HCT116 (cell line): ENCODE results near the gene SFTPB. TPM values are rescaled to one million over a fixed set of nuclear protein-coding genes. Genes with fewer than 3 reads are reported as not detected.

ENCODE experiments used
- ATAC-seq: fragments of 200-7000 bp; cut with Tn5 transposase; 2 replicates; pipeline ENCODE4 v1.9.1; 2020; ENCODE audit warnings: mild to moderate bottlenecking, moderate library complexity
- BruUV-seq: library from RNA; stranded (reverse); fragments of 400-500 nt; replicated peaks from 2 replicates; lab custom pipeline; 2021; lab: Mats Ljungman, UMichigan
- CTCF ChIA-PET: fragments of 300-600 bp; sonication (Branson Sonifier 250); formaldehyde crosslinking; loops from one replicate; lab custom pipeline; 2021; ENCODE audit warnings: antibody characterized with exemption; lab: Charles Lee
- POLR2A ChIA-PET: fragments of 300-600, 350-600 bp; sonication (Branson Sonifier 250); formaldehyde crosslinking; loops from one replicate; lab custom pipeline; 2021; ENCODE audit warnings: antibody characterized with exemption; lab: Charles Lee
- RAD21 ChIA-PET, 2 experiments: fragments of 300-600 bp; sonication (Branson Sonifier 250); formaldehyde crosslinking; loops; one replicate each; lab custom pipeline; 2023; ENCODE audit warnings: low total read pairs in 2 of 2; ENCODE audit not compliant: uncharacterized antibody in 2 of 2, unreplicated experiment in 2 of 2, low non-redundant PET in 1 of 2; lab: Charles Lee
- DNase-seq: peaks from one replicate; pipeline ENCODE4 v3.0.0-alpha.2; 2010; ENCODE audit warnings: low read depth, low spot score
- H2AFZ ChIP-seq: fragments of 200-600 bp; shearing (Covaris generic), sonication (generic); 2 replicates; pipeline ENCODE4 v1.6.1; 2017; ENCODE audit warnings: low read depth, mixed run types, mixed read lengths, antibody characterized with exemption, low read length; ENCODE audit not compliant: poor library complexity, severe bottlenecking
- H3K27ac ChIP-seq: 2 replicates; pipeline ENCODE4 v1.5.1; 2012; ENCODE audit warnings: low read depth, low read length
- H3K27me3 ChIP-seq: fragments of 200-600 bp; sonication (generic); 2 replicates; pipeline ENCODE4 v1.6.1; 2016; ENCODE audit warnings: mixed run types, low read length, mixed read lengths; ENCODE audit not compliant: insufficient read depth
- H3K36me3 ChIP-seq, 2 experiments: fragments of 200-500 bp in 1 of 2; fragments of 200-600 bp in 1 of 2; sonication (Bioruptor generic) in 1 of 2; sonication (generic) in 1 of 2; 2 replicates each; pipeline versions ENCODE4 v1.5.1 to v1.6.1; 2014 to 2016; ENCODE audit warnings: low read length in 2 of 2, inconsistent platforms in 1 of 2, mixed read lengths in 1 of 2, mixed run types in 1 of 2; ENCODE audit not compliant: insufficient read depth in 2 of 2, control insufficient read depth in 1 of 2
- H3K4me1 ChIP-seq, 2 experiments: fragments of 200-600 bp in 1 of 2; sonication (generic) in 1 of 2; 2 replicates each; pipeline versions ENCODE4 v1.5.1 to v1.6.1; 2012 to 2017; ENCODE audit warnings: low read length in 2 of 2, inconsistent platforms in 1 of 2, mild to moderate bottlenecking in 1 of 2, mixed read lengths in 1 of 2, mixed run types in 1 of 2, moderate library complexity in 1 of 2; ENCODE audit not compliant: insufficient read depth in 2 of 2, control insufficient read depth in 1 of 2
- H3K4me2 ChIP-seq: fragments of 200-600 bp; sonication (generic); 2 replicates; pipeline ENCODE4 v1.6.1; 2017; ENCODE audit warnings: mixed run types, low read length, mixed read lengths
- H3K4me3 ChIP-seq, 2 experiments: fragments of 200-600 bp in 1 of 2; sonication (generic) in 1 of 2; replicated peaks in 1 of 2; 2 replicates each; pipeline ENCODE4 v1.5.1; 2011 to 2016; ENCODE audit warnings: low read length in 2 of 2, control low read depth in 1 of 2, low read depth in 1 of 2, mild to moderate bottlenecking in 1 of 2, mixed read lengths in 1 of 2, mixed run types in 1 of 2
- H3K79me2 ChIP-seq: fragments of 200-600 bp; sonication (generic); 2 replicates; pipeline ENCODE4 v1.6.1; 2017; ENCODE audit warnings: mild to moderate bottlenecking, mixed run types, low read length, moderate library complexity, mixed read lengths; ENCODE audit not compliant: insufficient read depth
- H3K9ac ChIP-seq: fragments of 200-600 bp; sonication (generic); 2 replicates; pipeline ENCODE4 v1.6.1; 2016; ENCODE audit warnings: low read length, mixed read lengths
- H3K9me2 ChIP-seq: fragments of 200-600 bp; sonication (generic), shearing (Covaris generic); 2 replicates; pipeline ENCODE4 v1.6.1; 2017; ENCODE audit warnings: mixed run types, mild to moderate bottlenecking, moderate library complexity; ENCODE audit not compliant: insufficient read depth
- H3K9me3 ChIP-seq, 2 experiments: fragments of 200-500 bp in 1 of 2; fragments of 200-600 bp in 1 of 2; sonication (Bioruptor generic) in 1 of 2; sonication (generic) in 1 of 2; 2 replicates each; pipeline ENCODE4 v1.6.1; 2014 to 2017; ENCODE audit warnings: low read length in 2 of 2, mixed read lengths in 2 of 2, inconsistent platforms in 1 of 2, low read depth in 1 of 2, mild to moderate bottlenecking in 1 of 2, mixed run types in 1 of 2, moderate library complexity in 1 of 2; ENCODE audit not compliant: control insufficient read depth in 1 of 2, insufficient read depth in 1 of 2
- H4K20me1 ChIP-seq: fragments of 200-600 bp; sonication (generic), shearing (Covaris generic); 2 replicates; pipeline ENCODE4 v1.6.1; 2017; ENCODE audit warnings: mixed run types, mild to moderate bottlenecking, moderate library complexity; ENCODE audit not compliant: insufficient read depth
- CBX3 ChIP-seq: IDR thresholded peaks from 2 replicates; pipeline ENCODE4 v1.6.1; 2012; ENCODE audit warnings: low read depth
- CEBPB ChIP-seq: IDR thresholded peaks from 2 replicates; pipeline ENCODE4 v1.6.1; 2012; ENCODE audit warnings: low read depth
- EGR1 ChIP-seq: IDR thresholded peaks from 2 replicates; pipeline ENCODE4 v1.6.1; 2012; ENCODE audit warnings: low read depth
- EZH2 ChIP-seq: fragments of 200-600 bp; sonication (generic); IDR thresholded peaks from 2 replicates; pipeline ENCODE4 v1.6.1; 2017; ENCODE audit warnings: antibody characterized with exemption, mixed run types
- EZH2phosphoT487 ChIP-seq: fragments of 200-600 bp; IDR thresholded peaks from 2 replicates; pipeline ENCODE4 v1.6.1; 2018; ENCODE audit warnings: antibody characterized with exemption, borderline replicate concordance
- FOSL1 ChIP-seq: IDR thresholded peaks from 2 replicates; pipeline ENCODE4 v1.6.1; 2012; ENCODE audit warnings: low read depth
- JUND ChIP-seq: IDR thresholded peaks from 2 replicates; pipeline ENCODE4 v1.6.1; 2012
- MAX ChIP-seq: IDR thresholded peaks from 2 replicates; pipeline ENCODE4 v1.6.1; 2012
- POLR2A ChIP-seq: IDR thresholded peaks from 2 replicates; pipeline ENCODE4 v1.7.0; 2011; ENCODE audit warnings: borderline replicate concordance; ENCODE audit not compliant: insufficient read depth, insufficient read length; ENCODE audit errors: extremely low read depth
- POLR2AphosphoS5 ChIP-seq: IDR thresholded peaks from 2 replicates; pipeline ENCODE4 v1.6.1; 2011; ENCODE audit warnings: mild to moderate bottlenecking, low read depth, low read length, moderate library complexity
- RAD21 ChIP-seq: IDR thresholded peaks from 2 replicates; pipeline ENCODE4 v1.6.1; 2012; ENCODE audit warnings: low read depth, mild to moderate bottlenecking
- REST ChIP-seq: IDR thresholded peaks from 2 replicates; pipeline ENCODE4 v1.6.1; 2012; ENCODE audit warnings: low read depth
- SIN3A ChIP-seq: IDR thresholded peaks from 2 replicates; pipeline ENCODE4 v1.6.1; 2012; ENCODE audit warnings: low read depth
- SP1 ChIP-seq: IDR thresholded peaks from 2 replicates; pipeline ENCODE4 v1.6.1; 2012; ENCODE audit warnings: low read depth
- SRF ChIP-seq: IDR thresholded peaks from 2 replicates; pipeline ENCODE4 v1.6.1; 2012; ENCODE audit warnings: low read depth
- TCF7L2 ChIP-seq: IDR thresholded peaks from 2 replicates; pipeline ENCODE4 v1.7.0; 2011; ENCODE audit warnings: borderline replicate concordance, inconsistent platforms; ENCODE audit not compliant: insufficient read depth, insufficient read length; ENCODE audit errors: extremely low read depth
- YY1 ChIP-seq: IDR thresholded peaks from 2 replicates; pipeline ENCODE4 v1.6.1; 2011; ENCODE audit warnings: low read length, low read depth, moderate library complexity, mild to moderate bottlenecking; ENCODE audit not compliant: insufficient replicate concordance; ENCODE audit errors: extremely low read depth
- ZFX ChIP-seq: fragments of 450-650 bp; IDR thresholded peaks from 2 replicates; pipeline ENCODE4 v1.6.1; 2017
- ZNF274 ChIP-seq: fragments of 200-500 bp; sonication (Bioruptor generic); IDR thresholded peaks from 2 replicates; pipeline ENCODE4 v1.6.1; 2014; ENCODE audit warnings: mild to moderate bottlenecking, low read depth, low read length, inconsistent platforms
- intact Hi-C: fragments of 100-400 bp; cut with micrococcal nuclease; formaldehyde crosslinking; loops from 2 replicates; pipeline ENCODE4 v1.10.0; 2022
- total RNA-seq: library from RNA; stranded (reverse); gene quantifications from one replicate; pipeline ENCODE4 v1.2.1, GENCODE V29; 2021; ENCODE audit not compliant: unreplicated experiment
- TF ChIP-seq, protein P1 (sequence below): IDR thresholded peaks from 2 replicates; pipeline ENCODE4 v1.6.1; 2011; ENCODE audit warnings: mild to moderate bottlenecking, low read length, moderate library complexity; ENCODE audit not compliant: insufficient replicate concordance; ENCODE audit errors: extremely low read depth

SFTPB gene
- total RNA-seq, 1 experiment from 2014 or later: 13.3 TPM

DNA sequence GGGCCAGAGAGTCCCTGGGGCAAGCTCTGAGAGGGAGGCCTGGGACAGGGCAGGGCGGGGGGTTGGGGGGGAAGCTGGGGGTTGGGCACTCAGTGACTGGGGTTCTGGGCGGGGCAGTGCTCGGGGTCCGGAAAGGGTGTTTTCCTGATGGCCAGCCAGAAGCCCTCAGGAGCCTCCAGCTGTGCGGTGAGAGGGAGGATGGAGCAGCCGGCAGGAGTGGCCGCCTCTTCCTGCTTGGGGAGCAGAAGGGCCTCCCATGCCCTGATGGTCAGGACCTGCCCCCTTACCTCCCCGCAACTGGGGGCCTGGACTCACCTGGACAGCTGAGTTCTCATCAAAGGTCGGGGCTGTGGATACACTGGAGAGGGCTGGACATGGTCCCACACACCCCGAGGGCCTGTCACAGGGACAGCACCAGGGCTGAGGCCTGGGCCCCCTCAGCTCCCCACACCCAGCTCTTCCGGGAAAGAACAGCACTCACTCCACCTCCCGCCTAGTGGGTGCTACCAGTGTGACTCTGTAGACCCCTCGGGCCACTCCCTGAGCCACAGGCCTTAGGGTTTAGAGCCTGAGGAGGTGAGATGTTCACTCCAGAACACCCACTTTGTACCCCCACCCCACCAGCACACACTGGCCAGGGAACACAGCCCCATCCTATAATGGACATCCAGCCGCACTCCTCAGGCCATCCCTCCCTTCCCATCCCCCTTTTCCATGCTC, 6.7 kb downstream of the SFTPB start:
- Histone ChIP-seq H4K20me1 (no peaks in the 10 kb centered on the region), H3K36me3 (no peaks in the 10 kb centered on the region; a peak in 1 of 4 replicates), H3K9me3 (no peaks in the 10 kb centered on the region), H3K27ac (no peak overlapping the region), H3K4me3 (no peak overlapping the region), H3K4me2 (no peak overlapping the region), H3K9me2 (no peaks in the 10 kb centered on the region), H3K79me2 (no peaks in the 10 kb centered on the region), H3K9ac (no peak overlapping the region), H2AFZ (no peak overlapping the region), H3K27me3 (no peaks in the 10 kb centered on the region), H3K4me1 (peaks cover 0 to 15% of the 10 kb centered on the region in 2 experiments; a peak in 2 of 4 replicates)
- ChIA-PET CTCF (no interaction called here), POLR2A (no interaction called here), RAD21 (no interaction called here)
- no peak for DNase-seq
- intact Hi-C loops: no loop called here
- TF ChIP-seq POLR2AphosphoS5 (no peak), MAX (no peak), TCF7L2 (no peak), EZH2phosphoT487 (no peak), EGR1 (no peak), SIN3A (no peak), CBX3 (no peak), ZFX (no peak), POLR2A (no peak), ZNF274 (no peak), YY1 (no peak), SRF (no peak), JUND (no peak), RAD21 (no peak), EZH2 (no peak), FOSL1 (no peak), SP1 (no peak), CEBPB (no peak), REST (no peak)
- TF ChIP-seq, protein P1, sequence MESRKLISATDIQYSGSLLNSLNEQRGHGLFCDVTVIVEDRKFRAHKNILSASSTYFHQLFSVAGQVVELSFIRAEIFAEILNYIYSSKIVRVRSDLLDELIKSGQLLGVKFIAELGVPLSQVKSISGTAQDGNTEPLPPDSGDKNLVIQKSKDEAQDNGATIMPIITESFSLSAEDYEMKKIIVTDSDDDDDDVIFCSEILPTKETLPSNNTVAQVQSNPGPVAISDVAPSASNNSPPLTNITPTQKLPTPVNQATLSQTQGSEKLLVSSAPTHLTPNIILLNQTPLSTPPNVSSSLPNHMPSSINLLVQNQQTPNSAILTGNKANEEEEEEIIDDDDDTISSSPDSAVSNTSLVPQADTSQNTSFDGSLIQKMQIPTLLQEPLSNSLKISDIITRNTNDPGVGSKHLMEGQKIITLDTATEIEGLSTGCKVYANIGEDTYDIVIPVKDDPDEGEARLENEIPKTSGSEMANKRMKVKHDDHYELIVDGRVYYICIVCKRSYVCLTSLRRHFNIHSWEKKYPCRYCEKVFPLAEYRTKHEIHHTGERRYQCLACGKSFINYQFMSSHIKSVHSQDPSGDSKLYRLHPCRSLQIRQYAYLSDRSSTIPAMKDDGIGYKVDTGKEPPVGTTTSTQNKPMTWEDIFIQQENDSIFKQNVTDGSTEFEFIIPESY: no peak
- no TSS peak for BruUV-seq
- no peak for ATAC-seq
